Esophagus (tissue), 2 donors: Measurements from ENCODE around the gene PDZD2. TPM values are rescaled to one million over a fixed set of nuclear protein-coding genes. Genes with fewer than 3 reads are reported as not detected.
"Not testable (repeated sequence)": the region's sequence is repeated elsewhere in the genome, so short reads cannot be mapped to it uniquely, and the experiment has no call there.

Source experiments
- H3K27ac ChIP-seq, 2 donors: one replicate each; pipeline ENCODE4 v1.5.1; 2013; ENCODE audit warnings: low read depth in 2 of 2, mild to moderate bottlenecking in 2 of 2, inconsistent platforms in 1 of 2, low read length in 1 of 2, moderate library complexity in 1 of 2
- H3K27me3 ChIP-seq, 2 donors: one replicate each; pipeline ENCODE4 v1.6.1; 2013; ENCODE audit warnings: low read length in 2 of 2, control low read depth in 1 of 2, mild to moderate bottlenecking in 1 of 2; ENCODE audit not compliant: insufficient read depth in 2 of 2, control insufficient read depth in 1 of 2
- H3K36me3 ChIP-seq, 2 donors: one replicate each; pipeline ENCODE4 v1.6.1; 2013; ENCODE audit warnings: low read length in 1 of 2; ENCODE audit not compliant: control insufficient read depth in 2 of 2, insufficient read depth in 2 of 2
- H3K4me1 ChIP-seq, 2 donors: one replicate each; pipeline ENCODE4 v1.6.1; 2013; ENCODE audit warnings: low read length in 1 of 2; ENCODE audit not compliant: control insufficient read depth in 2 of 2, insufficient read depth in 2 of 2
- H3K4me3 ChIP-seq, 2 donors: one replicate each; pipeline ENCODE4 v1.5.1; 2013; ENCODE audit warnings: low read length in 2 of 2, mild to moderate bottlenecking in 2 of 2, low read depth in 1 of 2, moderate library complexity in 1 of 2
- H3K9me3 ChIP-seq, 2 donors: one replicate each; pipeline ENCODE4 v1.6.1; 2013; ENCODE audit warnings: mild to moderate bottlenecking in 2 of 2, low read depth in 1 of 2, low read length in 1 of 2, moderate library complexity in 1 of 2; ENCODE audit not compliant: control insufficient read depth in 2 of 2, insufficient read depth in 1 of 2
- WGBS, 2 donors: extraction: QIAGEN DNeasy Blood & Tissue Kit; methylation state at CpG; one replicate each; pipeline ENCODE4 v1.1.7; 2013; 5-methylcytosine and 5-hydroxymethylcytosine counted together
- polyA plus RNA-seq, 2 donors: library from polyadenylated mRNA; stranded (reverse); fragments of 200-250 nt; gene quantifications; one replicate each; pipeline ENCODE4 v1.2.3, GENCODE V29; 2013
- donor health status: healthy with polysubstance abuse.
- donor health status: Bipolar disorder and iron deficiency.

PDZD2 gene
- polyA plus RNA-seq, 2 donors = 6.6 to 15.3 TPM

- Histone ChIP-seq H3K9me3 (no peaks in the 10 kb centered on the region), H3K27me3 (no peaks in the 10 kb centered on the region), H3K36me3 (peaks cover 9 to 16% of the 10 kb centered on the region in 2 donors), H3K4me1 (no peaks in the 10 kb centered on the region), H3K4me3 (no peak overlapping the region), H3K27ac (no peak overlapping the region)
- WGBS, 2 donors = 44 to 48% methylated on average over 4 of the region's 4 CpGs
Measured at GRCh38 chr5:32076699-32077695, 438.1 kb downstream of the PDZD2 start.

GRCh38 chr5:32078855-32079254, 439.9 kb downstream of the PDZD2 start:
- H3K27ac ChIP-seq, H3K4me1 ChIP-seq, H3K27me3 ChIP-seq, H3K4me3 ChIP-seq, H3K9me3 ChIP-seq: not testable (repeated sequence)
- H3K36me3 ChIP-seq = peaks cover 7 to 12% of the 10 kb centered on the region in 2 donors
- WGBS, 2 donors = 86 to 90% methylated on average over 6 of the region's 6 CpGs

GRCh38 chr5:32080565-32080964, 441.6 kb downstream of the PDZD2 start:
- not testable (repeated sequence) for H3K9me3 ChIP-seq, H3K36me3 ChIP-seq, H3K4me1 ChIP-seq, H3K4me3 ChIP-seq, H3K27ac ChIP-seq, H3K27me3 ChIP-seq
- WGBS, 2 donors = 89 to 97% methylated on average over 1 of the region's 1 CpG

- H3K4me1 ChIP-seq = no peaks in the 10 kb centered on the region
Measured at GRCh38 chr5:32082701-32083100, 443.8 kb downstream of the PDZD2 start.

GRCh38 chr5:32083981-32084430, 445.1 kb downstream of the PDZD2 start:
- no peak overlapping the region for H3K27ac ChIP-seq
- H3K4me3 ChIP-seq = no peak overlapping the region
- H3K27me3 ChIP-seq = no peaks in the 10 kb centered on the region
- no peaks in the 10 kb centered on the region for H3K9me3 ChIP-seq
- peaks cover 0 to 19% of the 10 kb centered on the region in 2 donors for H3K36me3 ChIP-seq
- 78 to 87% methylated on average over 10 of the region's 10 CpGs for WGBS, 2 donors
- H3K4me1 ChIP-seq = no peaks in the 10 kb centered on the region

More at GRCh38 chr5:32082701-32083100, 443.8 kb downstream of the PDZD2 start:
- Histone ChIP-seq H3K4me3 (no peak overlapping the region), H3K27ac (no peak overlapping the region), H3K9me3 (no peaks in the 10 kb centered on the region), H3K27me3 (no peaks in the 10 kb centered on the region), H3K36me3 (peaks cover 0 to 11% of the 10 kb centered on the region in 2 donors)
- 73 to 80% methylated on average over 4 of the region's 4 CpGs for WGBS, 2 donors

- no peak overlapping the region for H3K27ac ChIP-seq
- H3K4me1 ChIP-seq = no peaks in the 10 kb centered on the region
- H3K27me3 ChIP-seq = no peaks in the 10 kb centered on the region
- H3K9me3 ChIP-seq = no peaks in the 10 kb centered on the region
- WGBS, 2 donors = 91 to 94% methylated on average over 24 of the region's 24 CpGs
- H3K36me3 ChIP-seq = peaks cover 3 to 35% of the 10 kb centered on the region in 2 donors
- no peak overlapping the region for H3K4me3 ChIP-seq
Measured at GRCh38 chr5:32087086-32088082, 448.5 kb downstream of the PDZD2 start.

GRCh38 chr5:32088214-32088613, 449.3 kb downstream of the PDZD2 start:
- Histone ChIP-seq H3K27ac (no peak overlapping the region), H3K4me3 (no peak overlapping the region), H3K27me3 (no peaks in the 10 kb centered on the region), H3K4me1 (no peaks in the 10 kb centered on the region), H3K36me3 (peaks cover 3 to 33% of the 10 kb centered on the region in 2 donors), H3K9me3 (no peaks in the 10 kb centered on the region)
- 90% methylated on average over 12 of the region's 12 CpGs for WGBS, 2 donors

- Histone ChIP-seq H3K27me3 (no peaks in the 10 kb centered on the region), H3K9me3 (no peaks in the 10 kb centered on the region), H3K27ac (no peak overlapping the region), H3K36me3 (peaks cover 3 to 30% of the 10 kb centered on the region in 2 donors), H3K4me1 (no peaks in the 10 kb centered on the region), H3K4me3 (no peak overlapping the region)
- 89 to 90% methylated on average over 30 of the region's 30 CpGs for WGBS, 2 donors
Measured at GRCh38 chr5:32089146-32090000, 450.4 kb downstream of the PDZD2 start.
